NCI-H1048 (cell line): ENCODE data around the gene KIF18A.
"Not testable (repeated sequence)": the region's sequence is repeated elsewhere in the genome, so short reads cannot be mapped to it uniquely, and the experiment has no call there.

Experiments
- DNase-seq: peaks from one replicate; lab custom pipeline; 2025; lab: John Stamatoyannopoulos, UW

Gene KIF18A

GRCh38 chr11:28106353-28107043 lies 1.5 kb downstream of the KIF18A start:
- DNase-seq = no peak

- DNase-seq = no peak
Observed at GRCh38 chr11:28105869-28106268, 2.1 kb downstream of the KIF18A start.

- DNase-seq = no peak
Observed at GRCh38 chr11:28104984-28105383, 3.0 kb downstream of the KIF18A start.

GRCh38 chr11:28104425-28104824 lies 3.5 kb downstream of the KIF18A start:
- DNase-seq = no peak

GRCh38 chr11:28102300-28102699 lies 5.7 kb downstream of the KIF18A start:
- DNase-seq = not testable (repeated sequence)

GRCh38 chr11:28100665-28101064 lies 7.3 kb downstream of the KIF18A start:
- no peak for DNase-seq

- no peak for DNase-seq
Observed at GRCh38 chr11:28099715-28100114, 8.2 kb downstream of the KIF18A start.

GRCh38 chr11:28098257-28098656 lies 9.7 kb downstream of the KIF18A start:
- DNase-seq = no peak

GRCh38 chr11:28092786-28093185 lies 15.2 kb downstream of the KIF18A start:
- no peak for DNase-seq

- DNase-seq = no peak
Observed at GRCh38 chr11:28090052-28090749, 17.8 kb downstream of the KIF18A start.

- DNase-seq = no peak
Observed at GRCh38 chr11:28089378-28089777, 18.6 kb downstream of the KIF18A start.

- DNase-seq = not testable (repeated sequence)
Observed at GRCh38 chr11:28087693-28088092, 20.3 kb downstream of the KIF18A start.

- not testable (repeated sequence) for DNase-seq
Observed at GRCh38 chr11:28087192-28087591, 20.8 kb downstream of the KIF18A start.

- no peak for DNase-seq
Observed at GRCh38 chr11:28086569-28086968, 21.4 kb downstream of the KIF18A start.

GRCh38 chr11:28083118-28083517 lies 24.8 kb downstream of the KIF18A start:
- no peak for DNase-seq

- no peak for DNase-seq
Observed at GRCh38 chr11:28077521-28077920, 30.4 kb downstream of the KIF18A start.

GRCh38 chr11:28072321-28072720 lies 35.6 kb downstream of the KIF18A start:
- DNase-seq = no peak

- no peak for DNase-seq
Observed at GRCh38 chr11:28071305-28071704, 36.7 kb downstream of the KIF18A start.

- no peak for DNase-seq
Observed at GRCh38 chr11:28058333-28058732, 49.6 kb downstream of the KIF18A start.

GRCh38 chr11:28054821-28055220 lies 53.1 kb downstream of the KIF18A start:
- no peak for DNase-seq

GRCh38 chr11:28049338-28050216 lies 58.4 kb downstream of the KIF18A start:
- DNase-seq = no peak

- no peak for DNase-seq
Observed at GRCh38 chr11:28048812-28049211, 59.1 kb downstream of the KIF18A start.
